ENCODE data around the gene NKTR.

Gene NKTR

GRCh38 chr3:42653560-42654330 is 53.3 kb downstream of the NKTR start, which contains the start of gene ZBTB47:
Gene ZBTB47 (plus strand): TSS chr3:42653697. CDS start chr3:42658356, 4,659 bp downstream.
- DNase-seq (ENCODE audit: low read depth) = peak; percentile 54
- H3K4me3 ChIP-seq (replicated peaks; ENCODE audit: low read depth, low read length) = peak within 1 kb of the TSS; percentile 86
- no peak for TF ChIP-seq CTCF (IDR thresholded peaks at IDR 0.05; ENCODE audit: low read length, missing control alignments)

GRCh38 chr3:42654331-42655201 is 54.1 kb downstream of the NKTR start:
- H3K4me3 ChIP-seq (replicated peaks; ENCODE audit: low read depth, low read length) = peak overlapping the region; percentile 86
- peak; percentile 46 for DNase-seq (ENCODE audit: low read depth)
- TF ChIP-seq CTCF (IDR thresholded peaks at IDR 0.05; ENCODE audit: low read length, missing control alignments) = no peak

- DNase-seq (ENCODE audit: low read depth) = no peak
- peak overlapping the region; percentile 86 for H3K4me3 ChIP-seq (replicated peaks; ENCODE audit: low read depth, low read length)
- no peak for TF ChIP-seq CTCF (IDR thresholded peaks at IDR 0.05; ENCODE audit: low read length, missing control alignments)
Measured at GRCh38 chr3:42655331-42655888, 54.9 kb downstream of the NKTR start.

- peak overlapping the region; percentile 86 for H3K4me3 ChIP-seq (replicated peaks; ENCODE audit: low read depth, low read length)
- no peak for TF ChIP-seq CTCF (IDR thresholded peaks at IDR 0.05; ENCODE audit: low read length, missing control alignments)
- peak; percentile 35 for DNase-seq (ENCODE audit: low read depth)
Measured at GRCh38 chr3:42655980-42656679, 55.6 kb downstream of the NKTR start.

GRCh38 chr3:42656680-42657610 is 56.5 kb downstream of the NKTR start:
- TF ChIP-seq CTCF (IDR thresholded peaks at IDR 0.05; ENCODE audit: low read length, missing control alignments) = no peak
- no peak for DNase-seq (ENCODE audit: low read depth)
- no peak overlapping the region for H3K4me3 ChIP-seq (replicated peaks; ENCODE audit: low read depth, low read length)
